Effector memory CD8-positive, alpha-beta T cell (primary cell): ENCODE measurements around the gene COL20A1.
"Not testable (repeated sequence)": the region's sequence is repeated elsewhere in the genome, so short reads cannot be mapped to it uniquely, and the experiment has no call there.

Source experiments
- ATAC-seq: fragments of 150-1000 bp; cut with Tn5 transposase; replicated peaks from 2 replicates; pipeline ENCODE4 v1.10.0; 2021; ENCODE audit warnings: mild to moderate bottlenecking, moderate library complexity
- DNase-seq, 3 experiments: peaks; one replicate each; pipeline ENCODE4 v3.0.0; 2021
- H3K27ac Mint-ChIP-seq, 2 donors: one replicate each; pipeline ENCODE4 v1.8.0; 2022; ENCODE audit warnings: mild to moderate bottlenecking in 2 of 2, mixed read lengths in 2 of 2, moderate library complexity in 2 of 2
- H3K27me3 Mint-ChIP-seq, 2 donors: one replicate each; pipeline ENCODE4 v1.8.0; 2022; ENCODE audit warnings: mixed read lengths in 2 of 2
- H3K36me3 Mint-ChIP-seq: one replicate; pipeline ENCODE4 v1.8.0; 2022; ENCODE audit warnings: mild to moderate bottlenecking, moderate library complexity, mixed read lengths; ENCODE audit not compliant: insufficient read depth
- H3K4me1 Mint-ChIP-seq, 2 donors: one replicate each; pipeline ENCODE4 v1.8.0; 2022; ENCODE audit warnings: low read depth in 2 of 2, mixed read lengths in 2 of 2
- H3K4me3 Mint-ChIP-seq, 2 donors: one replicate each; pipeline ENCODE4 v1.8.0; 2022; ENCODE audit warnings: mild to moderate bottlenecking in 2 of 2, mixed read lengths in 2 of 2, moderate library complexity in 2 of 2
- H3K9me3 Mint-ChIP-seq, 2 donors: one replicate each; pipeline ENCODE4 v1.8.0; 2022; ENCODE audit warnings: mixed read lengths in 2 of 2

Gene COL20A1

DNA sequence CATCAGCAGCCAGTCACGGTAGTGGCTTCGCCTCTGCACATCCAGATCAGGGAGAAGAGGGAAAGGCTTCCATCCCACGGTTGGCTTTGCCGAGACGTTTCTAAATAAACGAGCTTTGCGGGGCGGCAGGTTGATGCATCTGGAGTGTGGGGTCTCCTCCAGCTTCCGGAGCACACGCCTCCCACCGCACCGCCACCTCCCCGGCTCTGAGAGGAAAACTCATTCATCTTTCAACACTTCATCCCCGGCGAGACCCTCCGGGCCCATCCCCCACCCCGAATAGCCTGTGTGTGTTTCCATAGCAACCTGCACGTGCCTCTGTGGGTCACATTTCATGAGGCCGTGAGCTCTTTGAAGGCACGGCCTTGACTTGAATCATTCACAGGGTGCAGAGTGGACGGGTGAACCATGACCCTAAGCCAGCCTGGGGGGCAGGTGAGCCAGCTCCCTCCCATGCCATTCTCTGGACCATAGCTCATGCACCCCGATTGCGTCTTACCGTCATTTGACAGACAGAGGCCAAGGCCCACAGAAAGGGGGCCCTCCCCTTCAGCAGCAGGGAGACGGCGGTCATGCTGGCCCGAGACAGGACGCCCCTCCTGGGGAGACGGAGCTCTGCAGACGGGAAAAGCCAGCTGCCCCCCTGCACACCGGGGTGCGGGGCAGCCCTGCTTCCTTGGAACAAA is 84.4 kb downstream of the COL20A1 start:
- no peak overlapping the region for H3K4me3 Mint-ChIP-seq
- H3K9me3 Mint-ChIP-seq: no peaks in the 10 kb centered on the region
- no peak for ATAC-seq
- no peaks in the 10 kb centered on the region for H3K36me3 Mint-ChIP-seq
- DNase-seq: no peak
- H3K4me1 Mint-ChIP-seq: no peaks in the 10 kb centered on the region
- H3K27me3 Mint-ChIP-seq: peaks cover 27 to 70% of the 10 kb centered on the region in 2 donors
- no peak overlapping the region for H3K27ac Mint-ChIP-seq

DNA sequence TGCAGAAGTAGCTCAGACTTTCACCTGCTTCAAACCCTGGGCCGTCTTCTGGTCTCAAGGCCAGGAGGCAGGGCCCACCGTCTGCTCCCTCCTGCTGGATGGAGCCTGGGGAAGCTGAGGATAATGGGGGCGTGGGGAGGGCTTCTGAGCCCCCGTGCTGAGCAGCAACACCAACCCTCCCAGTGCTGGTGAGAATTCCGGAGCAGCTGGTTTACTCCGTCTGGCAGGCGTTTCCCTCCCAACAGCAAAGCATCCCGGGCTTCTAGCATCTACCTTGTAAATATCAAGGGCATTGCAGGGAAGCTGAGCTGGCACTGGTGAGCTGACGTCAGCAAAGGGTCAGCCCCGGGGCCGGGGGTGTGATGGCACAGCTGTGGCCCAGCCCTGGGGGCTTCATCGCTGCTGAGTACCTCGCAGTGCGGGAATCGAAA is 85.0 kb downstream of the COL20A1 start:
- Mint-ChIP-seq H3K36me3 (no peaks in the 10 kb centered on the region), H3K27me3 (peaks cover 23 to 70% of the 10 kb centered on the region in 2 donors), H3K27ac (no peak overlapping the region), H3K4me1 (no peaks in the 10 kb centered on the region), H3K9me3 (no peaks in the 10 kb centered on the region), H3K4me3 (no peak overlapping the region)
- DNase-seq (no peak), ATAC-seq (no peak)

DNA sequence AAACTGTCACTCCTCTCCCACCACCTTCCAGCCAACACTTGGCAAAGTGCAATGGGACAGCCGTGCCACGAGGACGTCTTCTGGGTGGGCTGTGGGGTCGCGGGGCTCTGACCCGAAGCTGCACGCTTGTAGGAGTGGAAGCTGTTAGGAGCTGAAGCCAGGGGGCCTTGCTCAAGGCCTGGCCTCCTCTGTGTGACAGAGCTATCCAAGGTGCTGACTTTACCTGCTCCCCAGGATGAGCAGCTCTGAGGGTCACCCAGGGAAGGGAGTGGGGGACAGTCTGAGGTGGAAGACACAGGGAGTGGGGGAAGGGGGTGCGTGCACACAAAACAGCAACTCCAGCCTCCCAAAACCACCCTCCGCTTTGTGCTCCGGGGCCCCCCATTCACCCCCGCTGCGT is 85.6 kb downstream of the COL20A1 start:
- Mint-ChIP-seq H3K36me3 (no peaks in the 10 kb centered on the region), H3K9me3 (no peaks in the 10 kb centered on the region), H3K4me3 (no peak overlapping the region), H3K27me3 (peaks cover 22 to 70% of the 10 kb centered on the region in 2 donors), H3K4me1 (no peaks in the 10 kb centered on the region), H3K27ac (no peak overlapping the region)
- no peak for DNase-seq
- ATAC-seq: no peak

DNA sequence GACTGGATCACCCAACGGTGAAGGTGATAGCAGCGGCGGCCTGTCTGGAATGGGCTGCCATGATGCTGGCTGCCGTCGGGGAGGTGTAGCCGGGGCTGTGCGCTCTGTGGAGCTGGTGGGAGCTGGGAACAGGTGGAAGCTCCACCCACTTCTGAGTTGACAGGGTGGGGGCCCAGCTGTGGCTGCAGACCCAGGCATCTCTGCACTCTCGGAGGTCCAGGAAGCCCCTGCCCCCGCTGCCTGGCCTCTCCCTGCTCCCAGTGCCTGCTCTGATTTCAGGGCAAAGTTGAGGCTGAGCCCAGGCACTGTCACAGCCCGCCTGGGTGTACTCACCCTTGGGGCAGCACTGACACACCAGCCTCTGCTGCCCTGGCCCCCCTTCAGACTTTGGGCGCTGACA is 86.3 kb downstream of the COL20A1 start:
- no peak for DNase-seq
- ATAC-seq: no peak
- H3K4me1 Mint-ChIP-seq: no peaks in the 10 kb centered on the region
- H3K9me3 Mint-ChIP-seq: no peaks in the 10 kb centered on the region
- no peak overlapping the region for H3K4me3 Mint-ChIP-seq
- peaks cover 22 to 65% of the 10 kb centered on the region in 2 donors for H3K27me3 Mint-ChIP-seq
- no peak overlapping the region for H3K27ac Mint-ChIP-seq
- H3K36me3 Mint-ChIP-seq: no peaks in the 10 kb centered on the region

DNA sequence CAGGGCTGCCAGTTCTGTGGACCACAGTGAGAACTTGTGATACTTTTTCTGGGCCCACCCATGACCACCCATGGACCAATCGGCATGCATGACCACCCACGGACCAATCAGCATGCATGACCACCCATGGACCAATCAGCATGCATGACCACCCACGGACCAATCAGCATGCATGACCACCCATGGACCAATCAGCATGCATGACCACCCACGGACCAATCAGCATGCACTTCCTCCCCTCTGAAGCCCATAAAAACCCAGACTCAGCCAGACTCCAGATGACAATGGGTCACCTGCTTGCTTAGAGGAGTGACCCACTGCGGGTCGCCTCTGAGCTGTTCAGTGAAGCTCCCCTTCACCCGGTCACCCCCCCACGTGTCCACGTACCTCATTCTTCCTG is 86.9 kb downstream of the COL20A1 start:
- H3K9me3 Mint-ChIP-seq, ATAC-seq, H3K27ac Mint-ChIP-seq, H3K4me3 Mint-ChIP-seq, H3K36me3 Mint-ChIP-seq, DNase-seq, H3K4me1 Mint-ChIP-seq: not testable (repeated sequence)
- H3K27me3 Mint-ChIP-seq: peaks cover 22 to 61% of the 10 kb centered on the region in 2 donors

DNA sequence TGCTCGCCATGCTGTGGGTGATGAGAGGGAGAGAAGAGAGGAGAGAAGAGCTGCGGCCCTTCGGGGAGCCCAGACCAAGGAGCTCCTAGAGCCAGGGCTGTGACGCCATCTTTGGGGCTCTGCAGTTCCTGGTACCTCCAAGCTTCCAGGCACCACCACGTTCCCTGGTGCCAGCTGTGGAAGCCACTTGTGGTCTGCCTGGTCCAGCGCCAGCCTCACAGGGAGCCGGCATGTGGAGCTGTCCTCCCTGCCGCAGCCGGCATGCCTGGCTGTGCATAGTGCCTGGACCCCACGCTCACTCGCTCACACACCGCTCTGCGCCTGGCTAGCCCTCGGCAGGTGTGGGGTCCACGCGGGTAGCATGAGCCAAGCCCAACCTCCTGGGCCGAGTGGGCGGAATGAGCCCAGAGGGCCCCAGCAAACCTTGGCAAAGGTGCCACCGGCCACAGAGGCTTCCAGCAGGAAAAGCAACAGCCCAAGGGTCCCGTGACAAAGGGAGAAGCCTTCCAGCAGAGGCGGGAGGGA is 87.4 kb downstream of the COL20A1 start:
- Mint-ChIP-seq H3K9me3 (peaks cover 0 to 5% of the 10 kb centered on the region in 2 donors), H3K36me3 (no peaks in the 10 kb centered on the region), H3K27me3 (peaks cover 22 to 61% of the 10 kb centered on the region in 2 donors), H3K4me3 (no peak overlapping the region), H3K27ac (no peak overlapping the region), H3K4me1 (no peaks in the 10 kb centered on the region)
- ATAC-seq (no peak), DNase-seq (no peak)

DNA sequence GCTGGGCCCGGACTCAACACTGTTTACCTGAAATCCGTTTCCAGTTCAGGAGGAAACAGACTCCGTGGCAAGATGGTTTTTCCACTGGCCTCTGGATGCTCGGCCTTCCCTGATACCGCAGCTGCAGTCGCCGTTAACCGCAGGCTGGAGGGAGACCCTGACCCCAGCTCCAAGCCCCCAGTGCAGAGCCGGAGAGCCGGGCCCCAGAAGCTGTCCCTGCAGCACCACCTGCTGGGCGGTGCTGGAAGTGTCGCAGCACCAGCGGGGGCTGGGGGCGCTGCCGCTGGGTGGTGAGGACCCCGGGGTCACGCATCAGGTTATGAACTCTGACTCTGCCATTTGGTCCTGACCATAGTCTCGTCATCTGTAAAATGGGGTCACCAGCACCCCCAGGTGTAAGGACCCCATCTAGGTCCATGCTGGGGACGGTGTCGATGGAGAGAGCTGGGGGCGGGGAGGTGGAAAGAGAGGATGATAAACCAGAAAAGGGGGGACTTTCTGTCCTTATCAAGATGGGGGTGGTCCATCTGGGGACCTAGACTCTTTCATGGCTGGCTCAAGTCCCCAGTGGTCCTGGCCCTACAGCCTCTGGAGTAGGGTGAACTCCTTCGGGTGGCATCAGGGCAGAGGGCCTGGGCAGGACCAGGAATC is 88.9 kb downstream of the COL20A1 start:
- no peaks in the 10 kb centered on the region for H3K36me3 Mint-ChIP-seq
- H3K4me3 Mint-ChIP-seq: no peak overlapping the region
- DNase-seq (peak; percentile 11 to 27 (median 23)), ATAC-seq (no peak)
- no peaks in the 10 kb centered on the region for H3K4me1 Mint-ChIP-seq
- H3K27me3 Mint-ChIP-seq: peaks cover 16 to 51% of the 10 kb centered on the region in 2 donors
- peaks cover 8 to 20% of the 10 kb centered on the region in 2 donors for H3K9me3 Mint-ChIP-seq
- no peak overlapping the region for H3K27ac Mint-ChIP-seq

DNA sequence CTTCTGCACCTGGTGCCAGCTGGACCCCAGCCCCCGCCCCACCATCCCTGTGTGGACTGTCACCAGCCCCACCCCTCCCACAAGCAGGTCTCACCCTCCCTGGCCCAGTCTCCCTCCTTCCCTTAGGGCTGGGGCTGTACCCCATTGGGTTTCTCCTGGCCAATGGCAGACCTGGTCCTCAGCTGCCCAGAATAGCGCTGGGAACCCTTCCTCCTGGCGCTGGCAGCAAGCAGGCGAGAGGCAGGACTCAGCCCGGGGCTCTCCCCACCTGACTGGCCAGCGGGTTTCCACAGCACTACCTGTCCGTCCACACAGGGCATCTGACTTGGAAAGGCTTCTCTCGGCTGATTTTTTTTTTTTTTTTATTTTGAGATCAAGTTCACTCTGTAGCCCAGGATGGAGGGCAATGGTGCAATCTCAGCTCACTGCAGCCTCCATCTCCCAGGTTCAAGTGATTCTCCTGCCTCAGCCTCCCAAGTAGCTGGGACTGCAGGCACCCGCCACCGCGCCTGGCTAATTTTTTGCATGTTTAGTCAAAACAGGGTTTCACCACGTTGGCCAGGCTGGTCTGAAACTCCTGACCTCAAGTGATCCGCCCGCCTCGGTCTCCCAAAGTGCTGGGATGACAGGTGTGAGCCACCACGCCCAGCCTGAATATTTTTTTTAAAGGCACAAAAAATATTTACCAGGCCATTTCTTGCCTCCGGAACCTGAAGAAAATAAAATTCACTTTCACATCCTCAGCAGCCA is 89.7 kb downstream of the COL20A1 start:
- Mint-ChIP-seq H3K36me3 (no peaks in the 10 kb centered on the region), H3K4me1 (no peaks in the 10 kb centered on the region), H3K27ac (no peak overlapping the region), H3K4me3 (no peak overlapping the region), H3K9me3 (peaks cover 8 to 24% of the 10 kb centered on the region in 2 donors), H3K27me3 (peaks cover 10 to 45% of the 10 kb centered on the region in 2 donors)
- no peak for DNase-seq
- no peak for ATAC-seq

DNA sequence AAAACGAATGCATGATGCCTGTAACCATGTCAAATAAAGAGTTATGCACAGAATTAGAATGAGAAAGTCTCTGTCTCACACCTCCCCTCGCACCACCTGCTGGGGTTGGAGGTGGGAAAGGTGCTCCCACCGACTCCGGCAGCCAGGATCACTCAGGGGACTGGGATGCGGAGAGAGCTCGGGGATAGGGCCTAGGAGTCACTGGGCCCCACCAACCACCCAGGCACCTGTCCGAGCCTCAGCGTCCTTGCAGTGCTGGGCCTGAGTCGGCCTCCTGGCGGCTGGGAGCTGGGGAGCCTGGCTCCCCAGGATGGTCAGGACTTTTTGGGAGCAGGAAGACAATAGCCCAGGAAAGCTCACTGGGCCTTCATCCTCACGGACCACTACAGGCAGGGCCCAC is 90.6 kb downstream of the COL20A1 start:
- Mint-ChIP-seq H3K27ac (no peak overlapping the region), H3K4me1 (no peaks in the 10 kb centered on the region), H3K27me3 (peaks cover 13 to 47% of the 10 kb centered on the region in 2 donors), H3K36me3 (no peaks in the 10 kb centered on the region), H3K9me3 (peaks cover 8 to 24% of the 10 kb centered on the region in 2 donors), H3K4me3 (no peak overlapping the region)
- DNase-seq (no peak), ATAC-seq (no peak)

DNA sequence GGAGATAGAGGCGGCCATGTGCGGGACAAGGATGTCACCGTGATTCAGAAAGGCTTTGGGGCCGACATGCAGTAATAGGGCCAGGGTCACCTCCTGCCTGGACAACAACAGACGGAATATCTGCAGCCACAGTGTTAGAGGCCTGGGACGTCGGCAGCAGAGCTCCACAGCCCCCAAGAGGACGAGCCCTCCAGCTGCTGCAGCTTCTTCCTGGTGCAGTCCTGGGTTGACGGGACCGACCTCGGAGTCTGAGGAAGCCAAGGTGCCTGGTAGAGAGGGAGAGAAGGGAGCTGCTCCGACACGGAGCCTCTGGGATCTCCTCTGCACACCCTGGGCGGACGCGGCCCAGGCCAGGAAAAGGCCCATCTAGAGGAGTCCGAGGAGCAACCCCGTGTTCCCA is 91.3 kb downstream of the COL20A1 start:
- no peak for DNase-seq
- Mint-ChIP-seq H3K36me3 (no peaks in the 10 kb centered on the region), H3K27ac (no peak overlapping the region), H3K27me3 (peaks cover 6 to 40% of the 10 kb centered on the region in 2 donors), H3K4me1 (no peaks in the 10 kb centered on the region), H3K4me3 (no peak overlapping the region), H3K9me3 (peaks cover 8 to 24% of the 10 kb centered on the region in 2 donors)
- ATAC-seq: no peak
